Hepatic stellate cell (primary cell): ENCODE data around the gene UBALD2.
A peak's percentile ranks its signal among the peaks of the same experiment; 100 is the strongest.
"Not testable (repeated sequence)": the region's sequence is repeated elsewhere in the genome, so short reads cannot be mapped to it uniquely, and the experiment has no call there.

Experiments used
- DNase-seq: peaks from one replicate; pipeline ENCODE4 v3.0.0; 2011; ENCODE audit warnings: low spot score

The UBALD2 gene

GRCh38 chr17:76277300-76278267 is 12.4 kb downstream of the UBALD2 start:
- DNase-seq, result no peak

GRCh38 chr17:76278268-76278908 is 13.2 kb downstream of the UBALD2 start:
- DNase-seq, result no peak

- peak; percentile 92 for DNase-seq
These were observed 14.0 kb downstream of the UBALD2 start for GRCh38 chr17:76278952-76279741.

- DNase-seq, result no peak
These were observed 14.7 kb downstream of the UBALD2 start for GRCh38 chr17:76279742-76280287.

GRCh38 chr17:76280650-76281049 is 15.5 kb downstream of the UBALD2 start:
- DNase-seq, result no peak

GRCh38 chr17:76281573-76282371 is 16.6 kb downstream of the UBALD2 start:
- DNase-seq, result no peak

GRCh38 chr17:76292567-76292966 is 27.4 kb downstream of the UBALD2 start:
- no peak for DNase-seq

- no peak for DNase-seq
These were observed 28.0 kb downstream of the UBALD2 start for GRCh38 chr17:76293106-76293505.

- no peak for DNase-seq
These were observed 31.0 kb downstream of the UBALD2 start for GRCh38 chr17:76296186-76296585.

- DNase-seq, result no peak
These were observed 31.7 kb downstream of the UBALD2 start for GRCh38 chr17:76296889-76297288.

- no peak for DNase-seq
These were observed 32.3 kb downstream of the UBALD2 start for GRCh38 chr17:76297436-76297835.

GRCh38 chr17:76304226-76305134 is 39.3 kb downstream of the UBALD2 start:
- DNase-seq, result no peak

GRCh38 chr17:76305135-76305454 is 39.9 kb downstream of the UBALD2 start:
- not testable (repeated sequence) for DNase-seq

GRCh38 chr17:76307299-76307965 is 42.3 kb downstream of the UBALD2 start:
- DNase-seq, result no peak

GRCh38 chr17:76307966-76308338 is 42.8 kb downstream of the UBALD2 start, which contains the start of gene QRICH2:
Gene QRICH2, minus strand, starts transcription at chr17:76308276. Its CDS starts 278 bp downstream, at chr17:76307998.
- no peak for DNase-seq

GRCh38 chr17:76309461-76309860 is 44.3 kb downstream of the UBALD2 start:
- DNase-seq, result no peak

- DNase-seq, result no peak
These were observed 47.6 kb downstream of the UBALD2 start for GRCh38 chr17:76312735-76313134.

GRCh38 chr17:76314392-76315227 is 49.5 kb downstream of the UBALD2 start:
- DNase-seq, result no peak

- no peak for DNase-seq
These were observed 52.4 kb downstream of the UBALD2 start for GRCh38 chr17:76317535-76317934.
